Measurements from ENCODE around the gene HNF1A. TPM values are rescaled to one million over a fixed set of nuclear protein-coding genes. Genes with fewer than 3 reads are reported as not detected.

HNF1A gene
- not detected for total RNA-seq
- not detected for total RNA-seq (2013)

GRCh38 chr12:120978296-120979219, at the start of gene HNF1A:
TSS of gene HNF1A (plus strand) at chr12:120978543. CDS start at chr12:120978769, 226 bp downstream.
- Histone ChIP-seq H3K27ac (ENCODE audit: low read length) (no peak within 1 kb of the TSS), H3K27me3 (ENCODE audit: control insufficient read depth, insufficient read depth, low read length) (no peaks in the 10 kb centered on the region), H3K4me3 (ENCODE audit: low read length) (no peak within 1 kb of the TSS), H3K36me3 (ENCODE audit: control insufficient read depth, insufficient read depth, low read length) (no peaks in the 10 kb centered on the region), H3K9me3 (ENCODE audit: control insufficient read depth, insufficient read depth, low read length) (no peaks in the 10 kb centered on the region), H3K4me1 (ENCODE audit: control insufficient read depth, insufficient read depth, low read length) (no peaks in the 10 kb centered on the region)
- TF ChIP-seq, protein P1, sequence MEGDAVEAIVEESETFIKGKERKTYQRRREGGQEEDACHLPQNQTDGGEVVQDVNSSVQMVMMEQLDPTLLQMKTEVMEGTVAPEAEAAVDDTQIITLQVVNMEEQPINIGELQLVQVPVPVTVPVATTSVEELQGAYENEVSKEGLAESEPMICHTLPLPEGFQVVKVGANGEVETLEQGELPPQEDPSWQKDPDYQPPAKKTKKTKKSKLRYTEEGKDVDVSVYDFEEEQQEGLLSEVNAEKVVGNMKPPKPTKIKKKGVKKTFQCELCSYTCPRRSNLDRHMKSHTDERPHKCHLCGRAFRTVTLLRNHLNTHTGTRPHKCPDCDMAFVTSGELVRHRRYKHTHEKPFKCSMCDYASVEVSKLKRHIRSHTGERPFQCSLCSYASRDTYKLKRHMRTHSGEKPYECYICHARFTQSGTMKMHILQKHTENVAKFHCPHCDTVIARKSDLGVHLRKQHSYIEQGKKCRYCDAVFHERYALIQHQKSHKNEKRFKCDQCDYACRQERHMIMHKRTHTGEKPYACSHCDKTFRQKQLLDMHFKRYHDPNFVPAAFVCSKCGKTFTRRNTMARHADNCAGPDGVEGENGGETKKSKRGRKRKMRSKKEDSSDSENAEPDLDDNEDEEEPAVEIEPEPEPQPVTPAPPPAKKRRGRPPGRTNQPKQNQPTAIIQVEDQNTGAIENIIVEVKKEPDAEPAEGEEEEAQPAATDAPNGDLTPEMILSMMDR (IDR thresholded peaks at IDR 0.05): no peak
- intact Hi-C loops (cut with micrococcal nuclease): no loop called here
- WGBS (ENCODE audit: insufficient coverage): 90% methylated on average over 40 of the region's 40 CpGs
- H3K27me3 Mint-ChIP-seq (ENCODE audit: low read depth in 2 of 2): no peaks in the 10 kb centered on the region
- H3K9me3 Mint-ChIP-seq: no peaks in the 10 kb centered on the region
- H3K4me1 Mint-ChIP-seq: no peaks in the 10 kb centered on the region
- no peak within 1 kb of the TSS for H3K27ac Mint-ChIP-seq
- no peak for ATAC-seq
- H3K4me3 Mint-ChIP-seq: no peak within 1 kb of the TSS
- no peaks in the 10 kb centered on the region for H3K36me3 Mint-ChIP-seq
- no peak for DNase-seq

GRCh38 chr12:120928864-120929652, 49.3 kb upstream of the HNF1A start:
- Mint-ChIP-seq H3K27ac (no peak overlapping the region), H3K4me3 (no peak overlapping the region), H3K9me3 (no peaks in the 10 kb centered on the region), H3K27me3 (ENCODE audit: low read depth in 2 of 2) (peaks cover 0 to 3% of the 10 kb centered on the region in 2 donors), H3K36me3 (no peaks in the 10 kb centered on the region), H3K4me1 (peaks cover 0 to 4% of the 10 kb centered on the region in 2 donors)
- TF ChIP-seq, protein P1 (IDR thresholded peaks at IDR 0.05): no peak
- Histone ChIP-seq H3K4me1 (ENCODE audit: control insufficient read depth, insufficient read depth, low read length) (no peaks in the 10 kb centered on the region), H3K4me3 (ENCODE audit: low read length) (no peak overlapping the region), H3K27ac (ENCODE audit: low read length) (no peak overlapping the region), H3K36me3 (ENCODE audit: control insufficient read depth, insufficient read depth, low read length) (no peaks in the 10 kb centered on the region), H3K27me3 (ENCODE audit: control insufficient read depth, insufficient read depth, low read length) (no peaks in the 10 kb centered on the region), H3K9me3 (ENCODE audit: control insufficient read depth, insufficient read depth, low read length) (no peaks in the 10 kb centered on the region)
- ATAC-seq (no peak), DNase-seq (no peak)
- WGBS (ENCODE audit: insufficient coverage): 88% methylated on average over 12 of the region's 13 CpGs
- intact Hi-C loops (cut with micrococcal nuclease): no loop called here

GRCh38 chr12:120930032-120930431, 48.3 kb upstream of the HNF1A start:
- Mint-ChIP-seq H3K4me3 (no peak overlapping the region), H3K36me3 (no peaks in the 10 kb centered on the region), H3K9me3 (no peaks in the 10 kb centered on the region), H3K27me3 (ENCODE audit: low read depth in 2 of 2) (peaks cover 0 to 3% of the 10 kb centered on the region in 2 donors), H3K27ac (no peak overlapping the region), H3K4me1 (peaks cover 0 to 4% of the 10 kb centered on the region in 2 donors)
- H3K4me3 ChIP-seq (ENCODE audit: low read length): no peak overlapping the region
- 89% methylated on average over 5 of the region's 5 CpGs for WGBS (ENCODE audit: insufficient coverage)
- DNase-seq (no peak), ATAC-seq (no peak)
- H3K4me1 ChIP-seq (ENCODE audit: control insufficient read depth, insufficient read depth, low read length): no peaks in the 10 kb centered on the region
- TF ChIP-seq, protein P1 (IDR thresholded peaks at IDR 0.05): no peak
- no peaks in the 10 kb centered on the region for H3K27me3 ChIP-seq (ENCODE audit: control insufficient read depth, insufficient read depth, low read length)
- H3K27ac ChIP-seq (ENCODE audit: low read length): no peak overlapping the region
- H3K36me3 ChIP-seq (ENCODE audit: control insufficient read depth, insufficient read depth, low read length): no peaks in the 10 kb centered on the region
- intact Hi-C loops (cut with micrococcal nuclease): no loop called here
- no peaks in the 10 kb centered on the region for H3K9me3 ChIP-seq (ENCODE audit: control insufficient read depth, insufficient read depth, low read length)

All from natural killer cell (primary cell).